HG03469 (cell line): ENCODE data around the gene TOX4.

Source experiments
- ATAC-seq: cut with Tn5 transposase; IDR thresholded peaks from one replicate; pipeline ENCODE4 v1.9.1; 2021; ENCODE audit warnings: mild to moderate bottlenecking, moderate library complexity, moderate number of reproducible peaks; ENCODE audit not compliant: unreplicated experiment

The TOX4 gene

DNA sequence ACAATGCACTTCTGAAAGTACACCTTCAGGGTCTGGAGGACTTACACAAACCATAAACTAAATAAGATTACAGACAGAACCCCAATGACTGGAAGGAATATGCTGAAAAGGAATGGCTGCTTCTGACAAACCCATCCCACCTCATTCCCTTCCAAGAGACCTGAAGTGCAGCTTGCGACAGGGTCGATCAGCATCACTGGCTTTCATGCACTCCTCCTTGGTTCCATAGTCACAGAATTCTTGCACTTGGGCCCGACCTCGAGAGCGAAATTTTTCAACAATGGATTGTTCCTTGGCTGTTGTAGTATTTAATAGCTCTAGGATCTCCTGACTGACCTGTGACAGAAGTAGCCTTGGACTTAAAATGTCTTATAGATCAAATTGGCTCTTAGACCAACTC lies 24.6 kb downstream of the TOX4 start:
- no peak for ATAC-seq

DNA sequence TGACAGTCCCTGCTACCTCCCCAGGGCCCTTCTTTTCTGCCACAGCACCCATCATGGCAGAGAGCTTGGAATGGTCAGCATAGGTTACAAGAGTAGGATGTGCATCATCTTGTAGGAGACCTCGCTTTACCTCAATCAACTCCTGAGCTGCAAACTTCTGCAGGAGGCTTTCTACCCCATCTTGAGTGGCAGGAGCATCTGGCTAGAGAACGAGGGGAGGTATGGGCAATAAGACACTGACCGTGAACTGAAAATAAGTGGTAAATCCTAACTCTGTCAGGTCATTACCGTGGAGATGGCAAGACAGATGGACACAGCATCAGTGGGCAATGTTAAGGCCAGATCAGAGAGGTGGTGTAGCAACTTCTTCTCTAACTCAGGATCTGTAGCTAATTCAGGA lies 26.4 kb downstream of the TOX4 start:
- no peak for ATAC-seq

GRCh38 chr14:21505012-21505553 lies 28.1 kb downstream of the TOX4 start:
- peak; percentile 45 for ATAC-seq

GRCh38 chr14:21506557-21506956 lies 29.6 kb downstream of the TOX4 start:
- ATAC-seq, result no peak

DNA sequence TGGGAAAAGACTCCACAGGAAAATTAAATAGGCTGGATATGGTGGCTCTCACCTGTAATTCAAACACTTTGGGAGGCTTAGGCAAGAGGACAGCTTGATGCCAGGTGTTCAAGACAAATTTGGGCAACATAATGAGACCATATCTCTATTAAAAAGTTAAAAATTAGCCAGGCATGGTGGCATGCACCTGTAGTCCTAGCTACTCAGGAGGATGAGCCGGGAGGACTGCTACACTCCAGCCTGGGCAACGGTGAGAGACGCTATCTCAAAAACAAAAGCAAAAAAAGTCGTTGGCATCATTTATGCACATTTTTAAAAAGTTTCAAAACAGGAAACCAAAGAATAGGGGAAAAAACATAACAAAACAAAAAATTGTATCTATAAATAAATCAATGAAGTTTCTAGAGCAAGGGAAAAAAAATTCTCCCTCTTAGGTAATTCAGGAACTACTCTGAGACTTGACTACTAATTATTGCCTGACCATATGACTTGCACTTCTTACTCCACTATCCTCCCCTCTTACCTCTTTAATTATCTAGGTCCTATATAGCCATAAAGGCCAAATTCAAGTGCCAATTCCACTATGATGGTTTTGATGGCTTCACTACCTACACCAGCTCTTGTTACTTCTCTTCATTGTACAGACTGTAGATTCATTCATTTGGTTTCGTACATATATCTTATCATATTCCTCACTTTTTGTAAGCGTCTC lies 32.6 kb downstream of the TOX4 start:
- no peak for ATAC-seq

DNA sequence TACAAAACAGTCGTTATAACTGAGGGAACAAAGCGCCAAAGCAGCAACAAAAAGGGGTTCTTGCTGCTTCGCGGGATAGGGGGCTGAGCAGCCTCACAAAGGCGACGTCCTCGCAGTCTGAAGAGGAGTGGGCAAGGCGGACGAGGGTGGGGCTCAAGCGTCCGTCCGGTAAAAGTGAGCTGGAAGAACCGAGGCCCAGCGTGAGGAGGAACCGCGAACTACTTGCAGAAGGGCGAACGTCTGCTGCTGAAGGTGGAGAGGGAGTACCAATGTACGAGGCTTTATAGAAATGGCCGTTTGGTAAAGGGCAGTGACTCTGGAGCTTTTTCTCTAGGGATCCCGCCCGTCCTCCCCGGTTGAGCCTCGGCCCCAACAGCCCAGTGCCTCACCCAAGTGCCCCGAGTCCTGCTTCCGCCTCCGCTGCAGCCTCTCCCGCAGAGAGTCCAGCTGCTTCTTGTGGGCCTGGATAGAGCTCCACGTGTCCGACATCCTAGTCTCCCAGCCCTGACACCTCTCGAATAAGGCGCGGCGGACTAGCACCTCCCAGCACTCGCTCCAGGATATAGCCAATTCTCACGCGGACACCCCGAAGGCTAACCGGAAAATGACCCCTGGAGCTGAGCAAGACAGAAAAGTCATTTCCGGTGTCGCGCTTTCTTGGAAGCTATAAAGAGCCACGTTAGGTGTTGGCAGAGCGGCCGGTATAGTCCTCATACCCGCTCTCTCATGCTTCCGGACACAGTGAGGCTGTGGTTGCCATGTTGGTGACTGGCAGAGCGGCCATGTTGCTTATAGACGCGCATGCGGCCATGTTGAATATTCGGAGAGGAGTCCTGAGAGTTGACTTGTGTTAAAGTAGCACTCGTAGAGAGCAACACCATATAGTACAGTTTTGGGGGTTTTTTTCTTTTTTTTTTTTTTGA lies 34.0 kb downstream of the TOX4 start, which contains the start of gene METTL3:
TSS of gene METTL3 (minus strand) at position 606 of the 923 bp plus-strand sequence. CDS start at position 489, 117 bp downstream.
- peak; percentile 99 for ATAC-seq

DNA sequence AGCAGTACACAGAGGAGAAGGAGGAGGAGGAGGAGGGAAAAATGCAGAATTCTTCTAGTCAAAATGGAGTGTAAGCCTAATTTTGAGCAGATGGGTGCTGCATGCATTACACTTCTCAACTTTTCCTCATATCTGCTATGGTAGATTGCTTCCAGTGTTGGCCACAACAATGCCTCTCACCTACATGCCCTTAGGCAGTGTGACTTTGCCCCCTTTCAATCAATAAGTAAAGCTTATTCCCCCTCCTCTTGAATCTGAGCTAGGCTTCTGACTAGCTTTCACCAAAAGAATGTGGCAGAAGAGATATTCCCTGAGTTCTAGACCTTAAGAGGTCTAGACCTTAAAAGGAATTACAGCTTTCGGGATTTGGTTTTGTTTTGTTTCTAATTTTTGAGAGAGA lies 37.3 kb downstream of the TOX4 start:
- ATAC-seq, result no peak

DNA sequence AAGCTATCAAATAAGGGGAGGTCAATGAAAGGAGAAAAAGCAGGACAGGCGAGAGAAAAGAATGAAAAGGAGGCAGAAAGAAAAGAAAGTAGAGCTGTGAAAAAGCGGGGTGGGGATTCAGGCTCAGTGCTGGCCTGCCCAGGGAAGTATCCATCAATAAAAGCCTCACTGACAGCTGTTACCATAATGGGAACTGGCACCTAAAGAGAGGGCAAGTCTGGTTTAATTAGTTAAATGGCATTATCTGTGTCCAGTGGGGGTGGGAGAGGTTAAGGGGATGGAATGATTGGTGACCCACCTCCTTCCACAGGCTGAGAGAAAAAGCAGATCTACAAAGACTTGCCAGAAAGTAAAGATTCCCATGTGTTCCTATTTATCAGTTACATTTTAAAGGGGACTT lies 41.7 kb downstream of the TOX4 start:
- ATAC-seq, result no peak

- no peak for ATAC-seq
Measured at GRCh38 chr14:21520767-21521166, 43.8 kb downstream of the TOX4 start.

- no peak for ATAC-seq
Measured at GRCh38 chr14:21521501-21521900, 44.5 kb downstream of the TOX4 start.

DNA sequence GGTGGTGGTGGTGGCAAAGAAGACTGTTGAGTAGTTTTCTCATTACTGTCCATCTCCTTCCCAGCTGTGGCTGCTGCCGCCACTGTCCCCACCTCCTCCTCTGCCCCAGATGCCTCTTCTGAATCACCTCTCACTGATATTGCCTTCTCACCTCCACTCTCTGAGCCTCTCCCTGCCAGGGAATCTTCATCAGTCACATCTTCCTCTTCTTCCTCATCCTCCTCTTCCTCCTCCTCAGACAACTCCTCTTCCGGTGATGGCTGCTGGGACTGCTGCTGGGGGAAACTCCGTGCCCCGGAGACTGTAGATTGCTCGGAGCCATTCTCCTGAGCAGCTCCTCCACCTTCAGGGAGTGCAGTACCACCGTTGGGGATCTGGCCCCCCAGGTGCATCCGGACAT lies 46.2 kb downstream of the TOX4 start:
- no peak for ATAC-seq

DNA sequence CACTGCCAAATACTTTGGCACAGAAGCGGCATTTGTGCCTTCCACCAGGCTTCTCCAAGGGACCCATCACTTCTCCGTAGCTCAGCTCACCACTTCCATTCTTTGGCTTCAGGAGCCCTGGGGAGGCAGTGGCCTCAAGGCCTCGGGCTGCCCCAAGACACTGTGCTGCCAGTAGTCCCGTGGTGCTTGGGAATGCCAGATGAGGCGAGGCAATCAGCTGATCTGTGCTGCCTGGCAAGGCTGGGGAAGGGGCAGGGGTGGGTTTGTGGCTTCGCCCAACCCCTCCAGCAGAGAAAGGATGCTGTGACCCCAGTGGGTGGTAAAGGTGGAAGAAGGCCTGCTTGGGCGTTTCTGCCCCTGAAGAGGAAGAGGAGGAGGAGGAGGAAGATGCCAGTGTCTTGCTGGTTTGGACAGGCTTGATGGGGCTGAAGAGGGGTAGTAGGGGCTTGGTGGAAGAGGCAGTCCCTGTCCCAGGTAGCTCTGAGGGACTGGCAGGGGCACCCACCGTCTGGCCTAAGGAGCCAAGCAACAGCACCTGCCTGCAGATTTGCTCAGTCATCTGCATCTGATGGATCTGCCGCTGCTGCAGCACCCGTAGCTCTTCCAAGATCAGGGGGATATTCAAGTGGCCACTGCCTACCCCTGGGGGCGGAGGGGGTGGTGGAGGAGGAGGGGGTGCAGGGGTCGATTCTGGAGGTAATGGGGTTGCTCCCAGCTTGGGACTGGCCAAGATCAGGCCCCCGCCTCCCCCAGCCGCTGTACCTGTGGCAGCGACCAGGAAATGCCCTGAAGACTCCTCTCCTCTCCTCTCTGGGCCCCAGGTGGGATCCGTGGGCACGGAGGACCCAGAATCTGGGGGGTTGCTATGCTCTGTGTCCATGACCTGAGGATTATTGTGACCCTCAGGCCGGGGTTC lies 47.8 kb downstream of the TOX4 start:
- no peak for ATAC-seq

GRCh38 chr14:21525571-21525961 lies 48.6 kb downstream of the TOX4 start:
- ATAC-seq, result no peak

DNA sequence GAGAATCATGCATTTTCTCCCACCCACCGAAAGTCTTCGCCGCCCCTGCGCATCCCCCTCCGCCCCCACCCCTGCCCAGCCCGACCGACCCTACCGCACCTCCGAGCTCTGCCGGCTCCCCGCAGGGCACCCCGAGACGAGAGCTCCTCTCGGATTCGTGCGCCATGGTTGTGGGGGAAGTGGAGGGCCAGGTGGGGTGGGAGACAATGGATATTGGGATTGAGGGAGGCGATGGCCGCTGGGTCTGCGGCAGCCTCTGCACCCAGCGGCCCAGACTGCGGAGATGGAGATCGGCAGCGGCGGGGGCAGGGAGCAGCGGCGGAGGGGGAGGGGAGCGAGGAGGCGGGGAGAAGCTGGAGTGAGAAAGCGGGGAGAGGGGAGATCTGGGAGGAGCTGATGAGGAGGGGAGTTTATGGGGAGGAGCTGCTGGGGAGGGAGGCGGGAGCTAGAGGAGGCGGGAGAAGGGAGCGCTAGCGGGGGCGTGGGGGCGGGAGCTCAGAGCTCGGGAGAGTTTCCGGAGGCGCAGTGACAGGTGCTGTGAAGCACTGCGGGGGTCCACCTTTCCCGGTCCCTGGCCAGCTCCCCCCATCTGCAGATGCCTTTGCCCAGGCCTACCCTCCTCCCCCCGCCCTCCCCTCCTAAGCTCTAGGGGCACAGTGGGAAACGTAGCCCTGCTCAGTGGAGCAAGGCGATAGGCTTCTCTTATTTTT lies 49.1 kb downstream of the TOX4 start, which contains the start of gene SALL2:
TSS of gene SALL2 (minus strand) at position 385 of the 710 bp plus-strand sequence. CDS start at position 166, 219 bp downstream.
- ATAC-seq, result no peak

DNA sequence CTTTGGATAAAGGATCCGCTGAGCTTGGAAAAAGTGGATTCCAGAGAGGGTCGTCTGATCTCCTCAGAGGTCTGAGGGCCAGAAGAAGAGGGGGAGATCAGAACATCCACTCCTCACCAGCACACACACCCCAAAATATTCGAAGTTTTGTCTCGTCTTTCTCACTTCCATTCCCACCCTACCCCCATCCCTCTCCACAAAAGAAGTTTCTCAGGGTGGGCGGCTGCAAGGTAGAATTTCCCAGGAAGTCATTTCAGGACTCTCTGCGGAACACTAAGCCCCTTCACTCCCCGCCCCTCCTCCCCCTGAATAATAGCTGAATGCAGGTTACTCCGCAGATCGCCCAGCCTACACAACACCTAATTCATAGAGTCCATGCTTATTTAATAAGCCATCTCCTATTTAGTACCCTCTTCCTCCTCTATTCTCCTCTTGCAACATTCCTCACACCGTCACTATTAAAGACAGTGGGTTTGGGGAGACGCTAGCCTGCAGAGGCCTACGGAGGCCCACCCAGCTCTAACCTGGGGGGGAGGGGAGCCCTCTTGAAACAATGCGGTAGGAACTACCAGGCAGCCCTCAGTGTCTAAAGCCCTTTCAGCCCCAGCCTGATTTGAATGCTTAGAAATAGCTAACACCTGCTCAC lies 49.8 kb downstream of the TOX4 start:
- no peak for ATAC-seq

DNA sequence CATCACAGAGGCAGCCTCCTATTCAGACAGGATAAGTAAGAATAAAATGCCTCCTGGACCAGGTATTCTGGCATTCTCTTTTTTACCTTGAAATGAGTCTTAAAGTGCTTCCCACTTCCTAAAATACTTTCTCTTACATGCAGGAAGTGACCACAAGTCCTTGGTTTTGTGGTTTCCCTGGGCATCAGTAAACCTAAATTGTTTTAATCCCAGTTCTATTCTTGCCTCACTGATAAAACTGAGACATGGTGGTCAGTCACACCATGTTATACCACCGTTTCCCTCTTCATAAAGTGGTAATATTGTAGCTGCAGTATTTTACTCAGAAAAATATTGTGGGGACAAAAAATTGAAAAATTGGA lies 50.3 kb downstream of the TOX4 start:
- ATAC-seq, result no peak

- ATAC-seq, result no peak
Measured at GRCh38 chr14:21528381-21529348, 51.7 kb downstream of the TOX4 start.

GRCh38 chr14:21529515-21529914 lies 52.5 kb downstream of the TOX4 start:
- no peak for ATAC-seq
